NCI-H2227 treated with DMSO at 0.1 percent for 48 hours (cell line): Measurements from ENCODE around the gene COPA.
"Not testable (repeated sequence)": the region's sequence is repeated elsewhere in the genome, so short reads cannot be mapped to it uniquely, and the experiment has no call there.

Experiments used
- DNase-seq: peaks from one replicate; lab custom pipeline; 2025; lab: John Stamatoyannopoulos, UW

The COPA gene

GRCh38 chr1:160325252-160325651 lies 17.8 kb downstream of the COPA start:
- no peak for DNase-seq

GRCh38 chr1:160322831-160323230 lies 20.2 kb downstream of the COPA start:
- DNase-seq, result no peak

GRCh38 chr1:160315359-160315758 lies 27.7 kb downstream of the COPA start:
- no peak for DNase-seq

- DNase-seq, result no peak
These were observed 33.5 kb downstream of the COPA start for GRCh38 chr1:160309571-160309970.

GRCh38 chr1:160309185-160309557 lies 33.9 kb downstream of the COPA start:
- DNase-seq, result no peak

- no peak for DNase-seq
These were observed 34.4 kb downstream of the COPA start for GRCh38 chr1:160308451-160309184.

- DNase-seq, result no peak
These were observed 35.8 kb downstream of the COPA start for GRCh38 chr1:160307118-160307791.

GRCh38 chr1:160300173-160300572 lies 42.9 kb downstream of the COPA start:
- no peak for DNase-seq

GRCh38 chr1:160296036-160296435 lies 47.0 kb downstream of the COPA start:
- DNase-seq, result no peak

- DNase-seq, result no peak
These were observed 49.8 kb downstream of the COPA start for GRCh38 chr1:160293020-160293968.

GRCh38 chr1:160291248-160292220 lies 51.5 kb downstream of the COPA start:
- peak; percentile 78 for DNase-seq

GRCh38 chr1:160287769-160288168 lies 55.3 kb downstream of the COPA start:
- not testable (repeated sequence) for DNase-seq

GRCh38 chr1:160285506-160285905 lies 57.5 kb downstream of the COPA start:
- DNase-seq, result no peak

GRCh38 chr1:160284782-160285344 lies 58.2 kb downstream of the COPA start, which contains the start of gene PEX19:
Gene PEX19, minus strand, starts transcription at chr1:160285133. Its CDS starts 9 bp downstream, at chr1:160285124.
- DNase-seq, result peak; percentile 93

GRCh38 chr1:160284220-160284781 lies 58.7 kb downstream of the COPA start:
- DNase-seq, result peak; percentile 22

GRCh38 chr1:160282807-160283206 lies 60.2 kb downstream of the COPA start:
- DNase-seq, result no peak

GRCh38 chr1:160277987-160278386 lies 65.1 kb downstream of the COPA start:
- no peak for DNase-seq

GRCh38 chr1:160277330-160277729 lies 65.7 kb downstream of the COPA start:
- DNase-seq, result no peak

- DNase-seq, result no peak
These were observed 72.0 kb downstream of the COPA start for GRCh38 chr1:160271025-160271424.

- no peak for DNase-seq
These were observed 75.6 kb downstream of the COPA start for GRCh38 chr1:160267284-160267991.
